Fibroblast of skin of right biceps (primary cell): ENCODE measurements around the gene GSTT4.
"Not testable (repeated sequence)": the region's sequence is repeated elsewhere in the genome, so short reads cannot be mapped to it uniquely, and the experiment has no call there.

ENCODE experiments used
- DNase-seq: peaks from one replicate; pipeline ENCODE4 v3.0.0-alpha.2; 2013

GSTT4 gene

GRCh38 chr22:23984430-23984829, 20.8 kb downstream of the GSTT4 start:
- DNase-seq: peak; percentile 30

GRCh38 chr22:23980567-23980966, 24.7 kb downstream of the GSTT4 start:
- not testable (repeated sequence) for DNase-seq

GRCh38 chr22:23979557-23980240, 25.6 kb downstream of the GSTT4 start, which contains the start of gene GSTT2:
TSS of gene GSTT2 (plus strand) at chr22:23980134.
- not testable (repeated sequence) for DNase-seq

- DNase-seq: not testable (repeated sequence)
These were observed 27.9 kb downstream of the GSTT4 start for GRCh38 chr22:23977304-23977703.

GRCh38 chr22:23974836-23975352, 30.4 kb downstream of the GSTT4 start:
- not testable (repeated sequence) for DNase-seq

- not testable (repeated sequence) for DNase-seq
These were observed 30.9 kb downstream of the GSTT4 start, which contains the start of gene DDT for GRCh38 chr22:23974345-23974744. TSS of gene DDT (minus strand) at chr22:23974441. CDS start at chr22:23974414, 27 bp downstream.

- not testable (repeated sequence) for DNase-seq
These were observed 33.3 kb downstream of the GSTT4 start for GRCh38 chr22:23971927-23972326.

- DNase-seq: no peak
These were observed 34.3 kb downstream of the GSTT4 start for GRCh38 chr22:23970816-23971486.

GRCh38 chr22:23970201-23970641, 35.0 kb downstream of the GSTT4 start:
- DNase-seq: no peak

- no peak for DNase-seq
These were observed 36.2 kb downstream of the GSTT4 start for GRCh38 chr22:23969071-23969470.

- not testable (repeated sequence) for DNase-seq
These were observed 38.7 kb downstream of the GSTT4 start, which contains the start of gene DDTL for GRCh38 chr22:23966568-23966967. TSS of gene DDTL (plus strand) at chr22:23966888. CDS start at chr22:23966915, 27 bp downstream.

GRCh38 chr22:23966094-23966493, 39.2 kb downstream of the GSTT4 start:
- not testable (repeated sequence) for DNase-seq

GRCh38 chr22:23961084-23961771, 44.0 kb downstream of the GSTT4 start, which contains the start of gene GSTT2B:
TSS of gene GSTT2B (minus strand) at chr22:23961195. CDS start at chr22:23961131, 64 bp downstream.
- DNase-seq: not testable (repeated sequence)

GRCh38 chr22:23956301-23956900, 48.9 kb downstream of the GSTT4 start:
- DNase-seq: peak; percentile 62

GRCh38 chr22:23955886-23956285, 49.4 kb downstream of the GSTT4 start:
- not testable (repeated sequence) for DNase-seq

GRCh38 chr22:23954991-23955305, 50.3 kb downstream of the GSTT4 start:
- not testable (repeated sequence) for DNase-seq

GRCh38 chr22:23954193-23954990, 50.9 kb downstream of the GSTT4 start:
- not testable (repeated sequence) for DNase-seq

GRCh38 chr22:23953485-23953884, 51.8 kb downstream of the GSTT4 start:
- not testable (repeated sequence) for DNase-seq

- DNase-seq: not testable (repeated sequence)
These were observed 52.4 kb downstream of the GSTT4 start for GRCh38 chr22:23952794-23953405.

GRCh38 chr22:23951383-23951782, 53.9 kb downstream of the GSTT4 start:
- DNase-seq: not testable (repeated sequence)

- DNase-seq: not testable (repeated sequence)
These were observed 55.5 kb downstream of the GSTT4 start for GRCh38 chr22:23949764-23950163.
